Measurements from ENCODE around the gene PEPD. TPM values are rescaled to one million over a fixed set of nuclear protein-coding genes. Genes with fewer than 3 reads are reported as not detected.
A peak's percentile ranks its signal among the peaks of the same experiment; 100 is the strongest.

The PEPD gene
- total RNA-seq, 4 donors from 2014 or later: 58.9 to 81.0 (median 70.7) TPM

DNA sequence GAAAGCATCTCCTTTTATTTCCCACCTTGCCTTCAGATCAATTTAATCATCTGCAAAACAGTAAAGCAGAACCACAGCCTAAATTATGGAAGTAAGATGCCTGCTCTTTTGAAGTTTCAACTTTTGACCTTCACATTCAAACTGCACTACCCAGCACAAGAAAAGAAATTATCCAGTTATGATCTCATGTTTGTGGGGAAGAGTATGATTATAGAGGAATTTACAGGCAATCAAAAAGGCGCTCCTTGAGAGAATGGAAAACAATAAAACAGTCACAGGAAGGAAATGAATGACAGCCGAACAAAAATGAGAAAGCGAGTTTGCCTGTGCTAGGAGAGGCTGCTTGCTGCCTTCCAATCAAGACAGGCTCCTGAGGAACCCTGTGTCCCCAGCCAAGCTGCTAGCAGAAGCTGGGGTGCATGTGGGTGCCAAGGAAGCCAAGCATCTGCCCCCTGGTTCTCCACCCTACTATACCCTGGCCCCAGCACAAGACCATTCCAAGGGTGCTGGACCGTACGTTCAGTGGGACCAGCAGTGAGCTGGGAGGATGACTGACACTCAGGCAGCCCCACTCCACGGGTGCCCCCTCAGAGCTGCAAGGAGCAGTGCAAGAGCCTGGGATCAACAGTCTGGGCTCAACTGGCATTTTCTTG lies 47.8 kb downstream of the PEPD start:
- intact Hi-C loops (cut with DNase I; ENCODE audit: low total_unique reads): no loop called here
- TF ChIP-seq POLR2A (IDR thresholded peaks at IDR 0.05) (no peak), CTCF (IDR thresholded peaks at IDR 0.05) (no peak)
- WGBS, 2 donors: 71 to 74% methylated on average over 6 of the region's 6 CpGs
- peak in 1 of 2 donors; percentile 58 for DNase-seq (ENCODE audit: low spot score in 2 of 2)
- no peak overlapping the region for H3K4me3 ChIP-seq (ENCODE audit: low read depth, poor library complexity, severe bottlenecking)

DNA sequence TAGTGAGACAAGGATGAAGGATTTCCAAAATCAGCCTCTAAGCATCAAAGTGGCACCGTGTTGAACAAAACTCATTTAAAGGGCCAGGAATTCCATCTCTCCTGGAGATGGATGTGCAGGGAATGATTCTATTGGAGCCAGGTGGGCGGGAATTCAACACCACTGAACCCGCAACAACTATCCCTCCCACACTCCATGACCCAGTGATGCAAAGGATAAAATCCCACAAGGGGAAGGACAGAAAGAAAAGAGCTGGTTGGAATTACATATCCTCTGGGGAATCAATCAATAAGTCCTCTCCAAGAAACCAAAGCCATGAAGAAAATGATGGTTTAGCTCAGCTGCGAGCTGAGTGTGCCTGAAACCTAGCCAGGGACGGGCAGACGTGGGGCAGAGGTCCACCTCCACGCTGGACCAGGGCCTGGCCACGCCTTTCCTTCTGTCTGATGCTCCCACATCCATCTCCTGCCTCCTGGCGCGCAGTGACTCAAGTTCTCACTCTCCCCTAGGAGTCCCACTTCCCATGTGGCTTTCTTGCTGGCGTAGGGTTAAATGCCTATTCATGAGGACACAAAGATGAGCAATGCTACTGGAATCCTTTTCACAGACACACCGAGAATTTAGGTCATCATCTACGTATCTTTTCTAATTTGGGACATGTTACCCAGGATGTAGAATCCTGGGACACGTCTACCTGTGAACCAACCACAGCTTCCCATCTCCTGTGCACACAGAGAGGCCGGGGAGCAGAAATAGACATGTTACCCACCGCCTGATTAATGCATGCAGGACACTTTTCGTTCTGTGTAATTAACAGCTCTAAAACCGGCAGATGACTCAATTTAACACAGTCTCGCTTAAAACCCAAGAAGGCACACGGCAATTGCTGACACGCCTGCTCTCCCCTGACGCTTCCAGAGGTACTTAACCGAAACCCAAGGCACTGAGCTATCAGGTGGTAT lies 48.6 kb downstream of the PEPD start:
- peak in 1 of 2 donors; percentile 20 for DNase-seq (ENCODE audit: low spot score in 2 of 2)
- no peak for TF ChIP-seq POLR2A (IDR thresholded peaks at IDR 0.05)
- no peak for TF ChIP-seq CTCF (IDR thresholded peaks at IDR 0.05)
- 59 to 70% methylated on average over 23 of the region's 23 CpGs for WGBS, 2 donors
- intact Hi-C loops (cut with DNase I; ENCODE audit: low total_unique reads): no loop called here
- no peak overlapping the region for H3K4me3 ChIP-seq (ENCODE audit: low read depth, poor library complexity, severe bottlenecking)

GRCh38 chr19:33472226-33472625 lies 49.4 kb downstream of the PEPD start:
- TF ChIP-seq POLR2A (IDR thresholded peaks at IDR 0.05) (no peak), CTCF (IDR thresholded peaks at IDR 0.05) (no peak)
- no peak overlapping the region for H3K4me3 ChIP-seq (ENCODE audit: low read depth, poor library complexity, severe bottlenecking)
- DNase-seq (ENCODE audit: low spot score in 2 of 2): peak in 1 of 2 donors; percentile 52
- 88% methylated on average over 4 of the region's 4 CpGs for WGBS, 2 donors
- intact Hi-C loops (cut with DNase I; ENCODE audit: low total_unique reads): no loop called here

- intact Hi-C loops (cut with DNase I; ENCODE audit: low total_unique reads): no loop called here
- TF ChIP-seq POLR2A (IDR thresholded peaks at IDR 0.05): no peak
- TF ChIP-seq CTCF (IDR thresholded peaks at IDR 0.05): no peak
- H3K4me3 ChIP-seq (ENCODE audit: low read depth, poor library complexity, severe bottlenecking): no peak overlapping the region
- peak in 1 of 2 donors; percentile 54 for DNase-seq (ENCODE audit: low spot score in 2 of 2)
- 91 to 94% methylated on average over 13 of the region's 13 CpGs for WGBS, 2 donors
Measured at GRCh38 chr19:33471111-33471996, 50.2 kb downstream of the PEPD start.

DNA sequence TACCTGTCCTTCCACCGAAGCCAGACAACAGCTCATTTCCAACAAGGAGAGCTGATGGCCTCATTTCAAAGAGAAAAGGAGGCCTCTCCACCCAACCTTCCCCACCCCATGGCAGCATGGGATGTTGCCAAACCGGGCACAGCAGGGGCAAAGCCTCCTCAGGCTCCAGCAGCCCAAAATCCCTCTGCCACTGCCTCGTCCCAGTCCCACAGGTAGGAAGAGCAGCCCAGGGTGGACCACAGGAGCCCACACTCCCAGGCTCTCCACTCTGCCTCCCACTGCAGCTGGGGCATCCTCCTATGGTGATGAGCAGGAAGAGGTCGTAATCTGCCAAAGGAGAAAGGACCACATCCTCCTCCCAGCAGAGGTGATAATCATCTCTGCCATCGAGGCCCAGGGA lies 50.9 kb downstream of the PEPD start:
- no peak for TF ChIP-seq POLR2A (IDR thresholded peaks at IDR 0.05)
- TF ChIP-seq CTCF (IDR thresholded peaks at IDR 0.05): no peak
- peak in 1 of 2 donors; percentile 28 for DNase-seq (ENCODE audit: low spot score in 2 of 2)
- intact Hi-C loops (cut with DNase I; ENCODE audit: low total_unique reads): no loop called here
- no peak overlapping the region for H3K4me3 ChIP-seq (ENCODE audit: low read depth, poor library complexity, severe bottlenecking)
- WGBS, 2 donors: 74 to 77% methylated on average over 5 of the region's 5 CpGs
